PC-9 (cell line): ENCODE measurements around the gene ATP8B1. TPM values are rescaled to one million over a fixed set of nuclear protein-coding genes. Genes with fewer than 3 reads are reported as not detected.

Experiments used
- BruUV-seq: library from RNA; stranded (reverse); fragments of 400-500 nt; replicated peaks from 2 replicates; lab custom pipeline; 2021; lab: Mats Ljungman, UMichigan
- CTCF ChIA-PET: fragments of 300-600 bp; sonication (Branson Sonifier 250); formaldehyde crosslinking; loops from one replicate; lab custom pipeline; 2022; ENCODE audit warnings: antibody characterized with exemption; lab: Charles Lee
- POLR2A ChIA-PET: fragments of 300-600 bp; sonication (Branson Sonifier 250); formaldehyde crosslinking; loops from one replicate; lab custom pipeline; 2022; ENCODE audit warnings: antibody characterized with exemption; ENCODE audit not compliant: unreplicated experiment; lab: Charles Lee
- DNase-seq, 2 experiments: peaks; one replicate each; pipeline versions ENCODE4 v3.0.0 to v3.0.0-alpha.2; 2015 to 2022; ENCODE audit warnings: mixed read lengths in 1 of 2
- H2AFZ ChIP-seq: fragments of 200-600 bp; sonication (generic); 2 replicates; pipeline ENCODE4 v1.8.1; 2017; ENCODE audit warnings: antibody characterized with exemption
- H3F3A ChIP-seq: fragments of 200-600 bp; sonication (generic); 2 replicates; pipeline ENCODE4 v1.8.1; 2017; ENCODE audit warnings: antibody characterized with exemption, mild to moderate bottlenecking, low read depth; ENCODE audit not compliant: insufficient read depth
- H3K27ac ChIP-seq: fragments of 200-600 bp; sonication (generic); 2 replicates; pipeline ENCODE4 v1.6.1; 2016; ENCODE audit warnings: mixed run types
- H3K27me3 ChIP-seq: fragments of 200-600 bp; sonication (generic); 2 replicates; pipeline ENCODE4 v1.6.1; 2016; ENCODE audit warnings: low read depth, mixed run types; ENCODE audit not compliant: insufficient read depth
- H3K36me3 ChIP-seq: fragments of 200-600 bp; sonication (generic); 2 replicates; pipeline ENCODE4 v1.6.1; 2016; ENCODE audit warnings: low read depth, mixed run types
- H3K4me1 ChIP-seq: fragments of 200-600 bp; sonication (generic); replicated peaks from 2 replicates; pipeline ENCODE4 v1.6.1; 2016; ENCODE audit warnings: mixed run types; ENCODE audit not compliant: insufficient read depth
- H3K4me2 ChIP-seq: fragments of 200-600 bp; sonication (generic); 2 replicates; pipeline ENCODE4 v1.6.1; 2017; ENCODE audit warnings: mixed run types
- H3K4me3 ChIP-seq: fragments of 200-600 bp; sonication (generic); 2 replicates; pipeline ENCODE4 v1.6.1; 2016; ENCODE audit warnings: mixed run types
- H3K79me2 ChIP-seq: fragments of 200-600 bp; sonication (generic); 2 replicates; pipeline ENCODE4 v1.6.1; 2017; ENCODE audit warnings: low read depth, mixed run types
- H3K9me2 ChIP-seq: fragments of 200-600 bp; sonication (generic); 2 replicates; pipeline ENCODE4 v1.8.1; 2017; ENCODE audit warnings: mild to moderate bottlenecking; ENCODE audit not compliant: insufficient read depth
- H3K9me3 ChIP-seq: fragments of 200-600 bp; sonication (generic); 2 replicates; pipeline ENCODE4 v1.8.1; 2016; ENCODE audit warnings: low read depth; ENCODE audit not compliant: insufficient read depth
- H4K20me1 ChIP-seq: fragments of 200-600 bp; sonication (generic); 2 replicates; pipeline ENCODE4 v1.8.1; 2017; ENCODE audit not compliant: insufficient read depth
- CTCF ChIP-seq: fragments of 200-600 bp; sonication (generic); conservative IDR thresholded peaks from 2 replicates; pipeline ENCODE4 v1.6.1; 2017; ENCODE audit warnings: mixed run types, antibody characterized with exemption, mild to moderate bottlenecking, moderate library complexity
- EZH2 ChIP-seq: fragments of 200-600 bp; sonication (generic); IDR thresholded peaks from 2 replicates; pipeline ENCODE4 v1.8.0; 2017; ENCODE audit warnings: antibody characterized with exemption, low read depth
- intact Hi-C: fragments of 100-400 bp; cut with micrococcal nuclease; formaldehyde crosslinking; loops from one replicate; pipeline ENCODE4 v1.10.0; 2022; ENCODE audit not compliant: unreplicated experiment
- total RNA-seq: library from RNA; stranded (reverse); gene quantifications from 2 replicates; pipeline ENCODE4 v1.2.3, GENCODE V29; 2021

Gene ATP8B1
- total RNA-seq, 1 experiment from 2014 or later, result 23.4 TPM

GRCh38 chr18:57789759-57790158 is 13.4 kb downstream of the ATP8B1 start:
- CTCF ChIA-PET, result no interaction called here
- peak overlapping the region; percentile 97 for H3K27ac ChIP-seq

GRCh38 chr18:57789090-57789489 is 14.0 kb downstream of the ATP8B1 start:
- TF ChIP-seq EZH2 (no peak), CTCF (no peak)
- H3K9me3 ChIP-seq, result no peaks in the 10 kb centered on the region
- no peaks in the 10 kb centered on the region for H3K27me3 ChIP-seq
- peak in 1 of 2 experiments; percentile 91 for DNase-seq
- H3K36me3 ChIP-seq, result no peaks in the 10 kb centered on the region
- CTCF ChIA-PET, result no interaction called here
- peaks cover 90% of the 10 kb centered on the region for H3K79me2 ChIP-seq
- H3K27ac ChIP-seq, result peak overlapping the region; percentile 97
- no TSS peak for BruUV-seq
- peak overlapping the region; percentile 94 for H3K4me2 ChIP-seq
- peak overlapping the region; percentile 48; the same call in 1 of the 2 replicates for H3K4me3 ChIP-seq
- POLR2A ChIA-PET, result no interaction called here
- intact Hi-C loops, result no loop called here
- H4K20me1 ChIP-seq, result no peaks in the 10 kb centered on the region
- peaks cover 57% of the 10 kb centered on the region for H3F3A ChIP-seq
- peaks cover 96% of the 10 kb centered on the region for H3K4me1 ChIP-seq
- H3K9me2 ChIP-seq, result no peaks in the 10 kb centered on the region
- no peak overlapping the region for H2AFZ ChIP-seq

More at GRCh38 chr18:57789759-57790158, 13.4 kb downstream of the ATP8B1 start:
- no peak overlapping the region for H2AFZ ChIP-seq
- H3K9me3 ChIP-seq, result no peaks in the 10 kb centered on the region
- H4K20me1 ChIP-seq, result no peaks in the 10 kb centered on the region
- POLR2A ChIA-PET, result interaction anchor here (0.7 kb wide), 1 partner anchor 46 kb away, joined by 3 read pairs; no protein-coding TSS in a partner anchor
- peak overlapping the region; percentile 94 for H3K4me2 ChIP-seq
- peaks cover 57% of the 10 kb centered on the region for H3F3A ChIP-seq
- H3K27me3 ChIP-seq, result no peaks in the 10 kb centered on the region
- H3K9me2 ChIP-seq, result no peaks in the 10 kb centered on the region
- TF ChIP-seq CTCF, result no peak
- no TSS peak for BruUV-seq
- H3K36me3 ChIP-seq, result no peaks in the 10 kb centered on the region
- peak in 1 of 2 experiments; percentile 81 for DNase-seq
- intact Hi-C loops, result no loop called here
- peak overlapping the region; percentile 48; the same call in 1 of the 2 replicates for H3K4me3 ChIP-seq
- H3K4me1 ChIP-seq, result peaks cover 96% of the 10 kb centered on the region
- peaks cover 90% of the 10 kb centered on the region for H3K79me2 ChIP-seq

- Histone ChIP-seq H3K79me2 (peaks cover 90% of the 10 kb centered on the region), H2AFZ (no peak overlapping the region), H3F3A (peaks cover 61% of the 10 kb centered on the region), H3K4me3 (no peak overlapping the region), H3K4me2 (no peak overlapping the region), H3K9me3 (no peaks in the 10 kb centered on the region), H3K27me3 (no peaks in the 10 kb centered on the region), H3K27ac (peak overlapping the region; percentile 97; the same call in 1 of the 2 replicates), H3K4me1 (peaks cover 88% of the 10 kb centered on the region), H4K20me1 (no peaks in the 10 kb centered on the region), H3K36me3 (no peaks in the 10 kb centered on the region), H3K9me2 (no peaks in the 10 kb centered on the region)
- ChIA-PET CTCF (no interaction called here), POLR2A (no interaction called here)
- intact Hi-C loops, result no loop called here
- TF ChIP-seq CTCF (no peak), EZH2 (no peak)
- DNase-seq, result no peak
- BruUV-seq, result no TSS peak
Observed at GRCh38 chr18:57787068-57787685, 15.9 kb downstream of the ATP8B1 start.
